Fibroblast of lung (primary cell): ENCODE results near the gene POLR1D. TPM values are rescaled to one million over a fixed set of nuclear protein-coding genes. Genes with fewer than 3 reads are reported as not detected.
A peak's percentile ranks its signal among the peaks of the same experiment; 100 is the strongest.

Experiments
- DNase-seq, 2 donors: peaks; one replicate each; pipeline versions ENCODE4 v3.0.0 to v3.0.0-alpha.2; 2010; ENCODE audit warnings: low read depth in 2 of 2
- H2AFZ ChIP-seq: 2 replicates; pipeline ENCODE4 v1.5.1; 2012; ENCODE audit warnings: low read length, control low read depth, inconsistent platforms
- H3K27ac ChIP-seq: 2 replicates; pipeline ENCODE4 v1.5.1; 2011; ENCODE audit warnings: low read length, control low read depth; ENCODE audit not compliant: insufficient read depth
- H3K27me3 ChIP-seq: 2 replicates; pipeline ENCODE4 v1.5.1; 2011; ENCODE audit warnings: mild to moderate bottlenecking, low read length; ENCODE audit not compliant: control insufficient read depth, insufficient read depth
- H3K36me3 ChIP-seq: 2 replicates; pipeline ENCODE4 v1.5.1; 2011; ENCODE audit warnings: low read length; ENCODE audit not compliant: control insufficient read depth, insufficient read depth
- H3K4me1 ChIP-seq: 2 replicates; pipeline ENCODE4 v1.5.1; 2011; ENCODE audit warnings: low read length; ENCODE audit not compliant: control insufficient read depth, insufficient read depth; ENCODE audit errors: extremely low read depth
- H3K4me2 ChIP-seq: 2 replicates; pipeline ENCODE4 v1.5.1; 2011; ENCODE audit warnings: low read length, control low read depth; ENCODE audit not compliant: insufficient read depth; ENCODE audit errors: extremely low read depth
- H3K4me3 ChIP-seq, 4 experiments: fragments of 200-600 bp in 1 of 4; sonication (generic) in 1 of 4; replicated peaks in 1 of 4; 2 replicates each; pipeline ENCODE4 v1.5.1; 2011 to 2016; ENCODE audit warnings: low read length in 4 of 4, low read depth in 3 of 4, mild to moderate bottlenecking in 3 of 4, control low read depth in 2 of 4, inconsistent platforms in 1 of 4, mixed read lengths in 1 of 4; ENCODE audit not compliant: insufficient read depth in 1 of 4; ENCODE audit errors: control extremely low read depth in 1 of 4
- H3K79me2 ChIP-seq: 2 replicates; pipeline ENCODE4 v1.5.1; 2012; ENCODE audit warnings: mild to moderate bottlenecking, low read length, inconsistent platforms; ENCODE audit not compliant: control insufficient read depth, insufficient read depth
- H3K9ac ChIP-seq: 2 replicates; pipeline ENCODE4 v1.5.1; 2011; ENCODE audit warnings: mild to moderate bottlenecking, low read length, control low read depth; ENCODE audit not compliant: insufficient read depth
- H3K9me3 ChIP-seq: 2 replicates; pipeline ENCODE4 v1.5.1; 2012; ENCODE audit warnings: low read depth, low read length; ENCODE audit not compliant: control insufficient read depth, insufficient read depth
- H4K20me1 ChIP-seq: 2 replicates; pipeline ENCODE4 v1.5.1; 2011; ENCODE audit warnings: low read length; ENCODE audit not compliant: control insufficient read depth, insufficient read depth; ENCODE audit errors: extremely low read depth
- CTCF ChIP-seq, 2 donors: IDR thresholded peaks in 1 of 2; conservative IDR thresholded peaks in 1 of 2; 1 replicate in 1 of 2; 2 replicates in 1 of 2; pipeline ENCODE4 v1.5.1; 2011 to 2012; ENCODE audit warnings: low read length in 2 of 2, control low read depth in 1 of 2, inconsistent platforms in 1 of 2, low read depth in 1 of 2, mild to moderate bottlenecking in 1 of 2
- EZH2 ChIP-seq: IDR thresholded peaks from 2 replicates; pipeline ENCODE4 v1.5.1; 2012; ENCODE audit warnings: low read length, control low read depth, mild to moderate bottlenecking; ENCODE audit errors: missing control alignments
- polyA plus RNA-seq, 2 donors: library from polyadenylated mRNA; depleted of rRNA in 1 of 2; stranded (reverse) in 1 of 2; unstranded in 1 of 2; fragments of >200 nt; gene quantifications; 2 replicates each; pipeline ENCODE4 v1.2.1, GENCODE V29; 2011 to 2012; ENCODE audit warnings: missing spikeins in 1 of 2
- total RNA-seq: library from RNA; depleted of rRNA; stranded (reverse); fragments of >200 nt; gene quantifications from 2 replicates; pipeline ENCODE4 v1.2.1, GENCODE V29; 2014

Gene POLR1D
- total and polyA plus RNA-seq, 2 donors (not counting 1 experiment from before 2014, with no cell fraction given), result 84.6 to 96.0 TPM

GRCh38 chr13:27617881-27618321 is 3.8 kb upstream of the POLR1D start:
- Histone ChIP-seq H3K36me3 (no peaks in the 10 kb centered on the region), H3K27me3 (no peaks in the 10 kb centered on the region), H3K79me2 (peaks cover 24% of the 10 kb centered on the region), H3K9ac (no peak overlapping the region), H3K4me1 (peaks cover 2% of the 10 kb centered on the region), H3K4me3 (no peak overlapping the region), H2AFZ (no peak overlapping the region), H3K4me2 (no peak overlapping the region), H3K9me3 (no peaks in the 10 kb centered on the region), H4K20me1 (no peaks in the 10 kb centered on the region), H3K27ac (no peak overlapping the region)
- TF ChIP-seq EZH2, result no peak
- no peak for TF ChIP-seq CTCF (conservative IDR thresholded peaks at IDR 0.05 in 1 of 2, IDR thresholded peaks at IDR 0.05 in 1 of 2; ENCODE audit: low read depth in 1 of 2, low read length in 2 of 2)
- no peak for DNase-seq

- peak; percentile 63 to 76 for DNase-seq
- no peak for TF ChIP-seq CTCF (conservative IDR thresholded peaks at IDR 0.05 in 1 of 2, IDR thresholded peaks at IDR 0.05 in 1 of 2; ENCODE audit: low read depth in 1 of 2, low read length in 2 of 2)
- TF ChIP-seq EZH2, result no peak
- H2AFZ ChIP-seq, result peak overlapping the region; percentile 92
- peak overlapping the region; percentile 79 to 86 (median 83) for H3K4me3 ChIP-seq
- H3K9me3 ChIP-seq, result no peaks in the 10 kb centered on the region
- no peak overlapping the region for H3K9ac ChIP-seq
- H3K79me2 ChIP-seq, result peaks cover 37% of the 10 kb centered on the region
- H3K27me3 ChIP-seq, result no peaks in the 10 kb centered on the region
- H3K4me2 ChIP-seq, result peak overlapping the region; percentile 93
- H4K20me1 ChIP-seq, result no peaks in the 10 kb centered on the region
- peaks cover 2% of the 10 kb centered on the region for H3K36me3 ChIP-seq
- H3K27ac ChIP-seq, result peak overlapping the region; percentile 56
- peaks cover 3% of the 10 kb centered on the region for H3K4me1 ChIP-seq
These were observed 2.5 kb upstream of the POLR1D start for GRCh38 chr13:27619093-27619727.

- TF ChIP-seq CTCF (conservative IDR thresholded peaks at IDR 0.05 in 1 of 2, IDR thresholded peaks at IDR 0.05 in 1 of 2; ENCODE audit: low read depth in 1 of 2, low read length in 2 of 2) (peak; percentile 8 to 24), EZH2 (no peak)
- H3K9ac ChIP-seq, result peak overlapping the region; percentile 68
- H3K4me3 ChIP-seq, result peak overlapping the region; percentile 79 to 86 (median 83)
- H2AFZ ChIP-seq, result peak overlapping the region; percentile 92
- no peaks in the 10 kb centered on the region for H4K20me1 ChIP-seq
- H3K36me3 ChIP-seq, result peaks cover 2% of the 10 kb centered on the region
- H3K79me2 ChIP-seq, result peaks cover 39% of the 10 kb centered on the region
- H3K27ac ChIP-seq, result peak overlapping the region; percentile 56
- no peaks in the 10 kb centered on the region for H3K27me3 ChIP-seq
- H3K9me3 ChIP-seq, result no peaks in the 10 kb centered on the region
- H3K4me1 ChIP-seq, result peaks cover 3% of the 10 kb centered on the region
- peak overlapping the region; percentile 93 for H3K4me2 ChIP-seq
- peak; percentile 29 to 42 for DNase-seq
These were observed 1.8 kb upstream of the POLR1D start for GRCh38 chr13:27619728-27620376.
